Peyer's patch (tissue), 4 donors: ENCODE measurements around the gene IL13RA2.

Experiments used
- CTCF ChIP-seq, 6 experiments: fragments of 450-650 bp in 4 of 6; fragments of 200-600 bp in 2 of 6; sonication (generic) in 1 of 6; IDR thresholded peaks; one replicate each; pipeline ENCODE4 v1.5.1; 2017 to 2019; ENCODE audit warnings: antibody characterized with exemption in 6 of 6, mild to moderate bottlenecking in 3 of 6, moderate library complexity in 1 of 6
- POLR2A ChIP-seq, 2 donors: fragments of 450-650 bp; IDR thresholded peaks; one replicate each; pipeline ENCODE4 v1.5.1; 2017; ENCODE audit warnings: antibody characterized with exemption in 2 of 2, mild to moderate bottlenecking in 2 of 2, moderate library complexity in 2 of 2

DNA sequence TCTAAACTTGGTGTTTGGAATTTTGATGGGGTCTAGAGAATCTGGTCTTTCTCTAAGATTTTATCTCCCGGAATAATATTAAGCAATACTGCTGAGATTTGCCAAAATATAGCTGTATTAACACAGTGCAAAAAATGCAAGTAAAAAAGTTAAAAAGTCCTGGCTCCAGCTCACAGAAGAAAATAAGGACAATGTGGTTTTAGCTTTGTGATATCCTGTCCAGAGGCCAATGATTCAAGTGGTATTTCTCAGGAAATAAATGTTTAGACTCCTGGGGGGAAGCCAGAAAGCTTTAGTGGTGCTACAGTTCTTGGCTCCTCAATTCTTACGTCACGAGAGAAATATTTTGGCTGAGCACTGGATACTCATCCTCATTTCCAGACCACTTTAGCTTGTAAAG lies 40.9 kb upstream of the IL13RA2 start:
- no peak for TF ChIP-seq POLR2A (IDR thresholded peaks at IDR 0.05)
- TF ChIP-seq CTCF (IDR thresholded peaks at IDR 0.05): no peak
